Daoy (cell line): ENCODE data around the gene PIEZO1. TPM values are rescaled to one million over a fixed set of nuclear protein-coding genes. Genes with fewer than 3 reads are reported as not detected.

Experiments used
- DNase-seq: peaks from one replicate; pipeline ENCODE4 v3.0.0-alpha.2; 2015; ENCODE audit warnings: low read depth
- total RNA-seq: library from RNA; depleted of rRNA; stranded (reverse); fragments of >200 nt; shearing (Covaris generic); gene quantifications from 2 replicates; pipeline ENCODE4 v1.2.3, GENCODE V29; 2014

Gene PIEZO1
- total RNA-seq, 1 experiment from 2014 or later = 62.9 TPM

- DNase-seq = no peak
Observed at GRCh38 chr16:88750854-88751253, 34.2 kb downstream of the PIEZO1 start.

GRCh38 chr16:88749358-88749757 is 35.7 kb downstream of the PIEZO1 start:
- no peak for DNase-seq

- DNase-seq = no peak
Observed at GRCh38 chr16:88748364-88748763, 36.7 kb downstream of the PIEZO1 start.

- peak; percentile 34 for DNase-seq
Observed at GRCh38 chr16:88747588-88748301, 37.3 kb downstream of the PIEZO1 start.

DNA sequence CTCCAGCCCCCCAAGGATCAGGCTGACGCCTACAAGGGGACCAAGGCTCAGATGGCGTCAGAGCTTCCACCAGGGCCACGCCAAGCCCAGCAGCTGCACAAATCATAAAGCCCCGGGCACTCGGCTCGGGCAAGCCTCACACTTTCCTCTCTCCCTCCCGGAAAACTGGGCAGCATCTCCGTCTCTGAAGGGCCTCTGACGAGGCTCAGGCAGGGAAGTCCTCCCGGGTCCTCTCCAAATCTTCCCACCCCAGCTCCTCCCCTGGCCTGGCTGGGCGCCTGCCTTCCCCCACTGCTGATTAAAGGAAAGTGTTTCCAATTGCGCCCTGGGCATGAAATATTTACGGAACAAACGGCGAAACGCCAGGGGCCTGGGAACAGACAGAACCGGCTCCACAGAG is 38.5 kb downstream of the PIEZO1 start:
- no peak for DNase-seq

- no peak for DNase-seq
Observed at GRCh38 chr16:88744577-88745521, 40.2 kb downstream of the PIEZO1 start.

DNA sequence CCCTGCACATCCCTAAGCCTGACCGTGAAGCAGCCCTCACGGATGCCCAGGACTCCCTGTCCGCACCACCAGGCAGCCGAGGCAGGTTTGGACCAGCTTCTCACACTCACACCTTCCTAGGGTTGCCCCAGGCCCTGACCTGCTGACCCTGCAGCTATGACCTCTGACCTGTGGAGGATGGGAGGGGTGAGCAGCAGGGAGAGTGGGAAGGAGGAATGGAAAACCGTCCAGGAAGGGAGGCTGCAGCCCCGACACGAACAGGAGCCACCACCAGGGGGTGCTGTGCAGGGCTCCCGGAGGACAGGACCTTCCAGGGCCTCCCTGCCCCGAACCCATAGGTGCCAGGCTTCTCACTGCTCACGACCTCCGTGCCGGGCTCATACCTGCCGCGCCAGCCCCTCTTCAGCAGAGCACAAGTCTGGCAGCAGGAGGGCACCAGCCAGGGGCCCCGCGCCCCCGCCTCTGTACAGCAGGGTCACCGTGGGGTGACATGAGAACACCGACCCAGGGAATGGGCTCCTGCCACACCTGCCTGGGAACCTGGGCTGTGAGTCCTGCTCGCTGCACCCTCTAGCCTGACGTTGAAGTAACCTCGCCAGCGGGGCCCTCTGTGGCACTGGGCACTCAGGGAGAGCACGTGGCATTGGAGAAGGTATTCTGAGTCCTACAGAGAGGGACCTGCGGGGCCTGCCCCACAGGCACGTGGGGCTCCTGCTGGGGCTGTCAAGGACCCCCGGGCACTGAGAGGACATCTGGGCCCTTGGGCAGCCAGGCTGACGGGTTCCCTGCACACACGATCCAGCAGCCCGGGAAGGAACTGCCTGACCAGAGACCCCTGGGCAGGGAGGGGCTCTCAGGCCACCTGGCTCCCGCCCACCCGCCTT is 41.1 kb downstream of the PIEZO1 start:
- DNase-seq = peak; percentile 61

GRCh38 chr16:88742896-88743605 is 42.0 kb downstream of the PIEZO1 start:
- DNase-seq = no peak

DNA sequence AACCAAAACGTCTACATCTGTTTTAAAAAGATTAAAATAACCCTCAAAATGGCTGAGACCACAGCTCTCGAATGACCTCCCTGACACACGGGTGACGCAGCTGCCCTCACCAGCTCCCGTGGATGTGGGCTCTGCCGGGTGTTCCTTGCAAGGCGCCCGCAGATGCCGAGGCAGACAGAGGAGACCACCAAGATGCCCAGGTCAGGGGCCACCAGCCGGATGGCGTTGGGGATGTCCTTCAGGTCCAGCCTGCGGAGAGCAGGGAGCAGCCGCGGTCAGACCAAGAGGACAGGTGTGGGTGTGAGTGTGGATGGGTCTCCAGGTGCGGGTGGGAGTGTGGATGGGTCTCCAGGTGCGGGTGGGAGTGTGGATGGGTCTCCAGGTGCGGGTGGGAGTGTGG is 43.7 kb downstream of the PIEZO1 start:
- no peak for DNase-seq

GRCh38 chr16:88740727-88741055 is 44.3 kb downstream of the PIEZO1 start:
- DNase-seq = no peak

DNA sequence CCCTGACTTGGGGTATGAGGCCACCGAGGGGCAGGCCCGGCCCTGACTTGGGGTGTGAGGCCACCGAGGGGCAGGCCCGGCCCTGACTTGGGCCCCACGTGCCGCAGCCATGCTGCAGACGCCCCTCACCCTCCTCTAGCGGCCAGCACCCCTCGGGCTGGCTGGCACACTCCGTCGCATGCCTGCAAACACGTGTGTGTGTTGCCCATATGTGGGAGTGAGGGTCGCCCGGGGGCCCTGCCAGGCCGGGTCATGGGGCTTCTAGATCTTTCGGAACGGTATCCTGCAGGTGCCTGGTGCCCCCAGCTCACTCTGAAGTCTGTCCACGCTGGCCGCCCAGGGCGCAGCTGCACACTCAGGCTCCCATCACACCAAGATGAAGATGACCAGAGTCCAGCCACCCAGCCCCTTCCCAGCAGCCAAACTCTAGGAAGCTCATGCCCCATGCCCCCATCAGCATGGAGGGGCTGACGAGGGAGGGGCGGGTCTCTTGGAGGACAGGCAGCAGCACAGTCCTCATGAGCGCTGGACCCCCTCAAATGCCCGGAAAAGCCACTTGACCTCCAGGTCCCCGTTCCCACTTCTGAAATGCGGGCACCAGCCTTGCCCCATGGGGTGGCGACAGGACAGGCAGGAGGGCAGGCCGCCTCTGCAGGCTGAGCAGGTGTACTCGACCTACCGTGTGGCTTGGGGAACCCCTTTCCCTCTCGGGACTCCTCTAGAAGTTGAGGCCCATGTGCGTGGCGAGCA is 44.9 kb downstream of the PIEZO1 start:
- no peak for DNase-seq

DNA sequence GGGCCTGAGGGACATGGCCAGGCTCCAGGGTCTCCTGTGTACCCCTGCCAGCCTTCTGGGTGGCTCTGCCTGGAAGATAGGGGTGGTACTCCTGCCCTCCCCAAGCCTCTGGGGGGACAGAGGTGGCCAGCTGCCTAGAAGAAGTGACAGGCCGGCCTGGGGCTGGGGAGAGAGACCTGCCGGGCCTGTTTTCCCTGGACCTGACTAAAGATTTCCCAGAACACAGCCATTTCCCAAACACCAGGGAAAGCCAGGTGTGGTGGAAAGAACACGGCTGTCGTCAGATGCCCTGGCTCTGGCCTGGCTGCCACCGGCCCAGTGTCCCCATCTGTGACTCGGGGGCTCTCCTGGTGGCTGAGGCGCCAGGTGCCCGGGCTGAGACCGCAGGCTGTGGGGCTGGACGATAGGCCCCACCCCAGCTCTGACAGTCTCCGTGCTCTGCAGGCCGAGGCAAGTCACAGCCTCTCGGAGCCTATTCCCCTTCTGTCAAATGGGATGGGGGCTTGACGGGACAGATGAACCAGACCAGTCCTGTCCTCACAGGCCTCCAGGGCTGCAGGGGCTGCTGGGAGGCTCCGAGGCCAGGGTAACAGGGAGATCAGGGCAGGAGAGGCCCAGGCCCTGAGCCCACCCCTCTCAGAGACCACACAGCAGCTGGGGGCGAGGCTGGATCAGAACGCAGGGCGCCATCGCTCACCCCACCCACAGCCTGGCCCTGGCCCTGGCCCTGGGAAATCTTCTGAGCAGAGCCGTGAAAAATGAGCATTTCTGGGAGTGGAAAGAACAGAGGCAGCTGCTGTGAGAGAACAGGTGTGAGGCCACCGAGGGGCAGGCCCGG is 45.7 kb downstream of the PIEZO1 start:
- no peak for DNase-seq

DNA sequence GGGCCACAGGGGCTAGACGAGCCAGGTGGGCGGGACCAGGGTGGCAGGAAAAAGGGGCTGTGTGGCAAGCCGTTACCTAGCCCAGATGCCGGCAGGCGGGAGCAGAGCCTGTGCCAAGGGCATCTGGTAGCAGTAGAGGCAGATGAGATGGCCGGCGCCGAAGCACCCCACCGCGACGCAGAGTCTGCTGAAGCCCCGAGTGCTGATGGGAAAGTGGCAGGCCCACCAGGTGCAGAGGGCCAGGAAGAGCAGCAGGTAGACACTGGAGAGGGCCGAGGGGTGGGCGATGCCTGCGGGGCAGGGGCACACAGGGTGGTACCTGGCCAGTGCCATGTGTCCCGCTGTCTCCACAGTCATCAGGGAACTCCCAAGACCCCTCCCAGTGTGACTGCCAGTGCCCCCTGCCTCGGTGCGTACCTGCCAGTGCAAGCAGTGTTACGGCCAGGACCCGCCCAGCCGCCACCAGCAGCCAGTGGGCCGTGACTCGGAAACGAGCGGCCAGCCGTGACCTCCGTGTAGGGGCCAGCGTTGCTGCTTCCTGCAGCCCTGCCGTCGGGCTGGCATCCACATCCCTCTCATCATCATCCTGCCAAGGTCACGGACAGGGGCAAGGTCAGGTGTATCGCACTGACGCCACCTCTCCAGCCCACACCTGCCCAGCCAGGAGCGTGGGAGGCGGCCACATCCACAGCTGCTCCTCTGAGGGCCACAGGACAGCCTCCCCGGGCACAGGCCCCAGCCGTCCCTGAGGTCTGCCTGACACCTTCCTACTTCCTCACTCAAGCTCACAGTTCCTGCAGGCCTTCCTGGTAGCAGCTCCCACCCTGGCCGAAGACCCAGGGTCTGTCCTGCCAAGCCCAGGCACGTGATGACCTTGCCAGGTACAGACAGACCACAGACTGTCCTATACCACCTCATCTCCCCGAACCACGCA is 46.6 kb downstream of the PIEZO1 start:
- no peak for DNase-seq

- peak; percentile 84 for DNase-seq
Observed at GRCh38 chr16:88737298-88738150, 47.5 kb downstream of the PIEZO1 start.

DNA sequence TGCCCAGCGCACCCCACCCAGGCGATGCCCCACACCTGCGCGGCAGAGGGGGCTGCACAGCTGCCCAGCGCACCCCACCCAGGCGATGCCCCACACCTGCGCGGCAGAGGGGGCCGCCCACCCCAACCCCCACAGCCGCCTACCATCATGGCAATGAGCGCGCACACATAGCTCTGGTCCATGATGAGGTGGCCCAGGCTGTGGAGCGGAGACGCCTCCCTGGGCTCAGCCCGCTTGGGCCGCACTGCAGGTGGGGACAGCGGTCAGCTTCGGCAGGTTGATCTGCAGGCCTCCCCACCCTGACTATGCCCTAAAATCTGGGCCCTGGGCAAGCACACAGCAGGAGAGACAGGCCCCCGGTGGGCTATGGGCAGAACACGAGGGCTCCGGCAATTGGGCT is 48.5 kb downstream of the PIEZO1 start:
- no peak for DNase-seq

DNA sequence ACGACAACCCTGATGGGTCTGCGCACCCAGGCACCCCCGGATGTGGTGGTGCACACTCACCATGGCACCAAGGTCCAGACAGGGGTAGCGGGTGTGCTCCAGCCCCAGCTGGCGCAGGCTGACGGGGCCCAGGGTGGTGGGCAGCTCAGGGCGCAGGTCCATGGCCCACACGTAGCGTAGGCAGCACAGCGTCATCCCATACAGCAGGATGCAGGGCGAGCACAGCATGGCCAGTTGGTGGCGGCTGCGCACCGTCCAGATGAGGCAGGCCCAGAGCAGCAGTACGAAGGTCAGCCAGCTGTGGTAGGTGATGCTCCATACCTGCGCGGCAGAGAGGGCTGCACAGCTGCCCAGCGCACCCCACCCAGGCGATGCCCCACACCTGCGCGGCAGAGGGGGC is 48.9 kb downstream of the PIEZO1 start:
- DNase-seq = no peak

DNA sequence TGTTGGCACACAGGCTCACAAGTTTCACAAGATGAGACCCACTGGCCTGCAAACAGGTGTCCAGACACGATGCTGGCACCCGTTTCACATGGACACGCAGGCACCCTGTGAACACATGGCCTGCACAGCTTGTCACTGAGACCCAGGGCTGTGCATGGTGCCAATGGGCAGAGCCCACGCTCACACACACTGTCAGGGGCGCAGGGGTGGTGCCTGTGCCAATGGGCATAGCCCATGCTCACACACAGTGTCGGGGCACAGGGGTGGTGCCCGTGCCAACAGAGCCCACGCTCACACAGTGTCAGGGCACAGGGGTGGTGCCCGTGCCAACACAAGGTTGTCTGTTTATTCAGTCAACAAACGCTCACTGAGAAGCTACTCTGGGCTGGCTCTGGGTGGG is 49.4 kb downstream of the PIEZO1 start:
- DNase-seq = no peak

- no peak for DNase-seq
Observed at GRCh38 chr16:88735121-88735520, 49.9 kb downstream of the PIEZO1 start.
